PC-9 (cell line): ENCODE measurements around the gene LYST.

Experiments used
- EZH2 ChIP-seq: fragments of 200-600 bp; sonication (generic); IDR thresholded peaks from 2 replicates; pipeline ENCODE4 v1.8.0; 2017; ENCODE audit warnings: antibody characterized with exemption, low read depth
- TF ChIP-seq, protein P1 (sequence below): fragments of 200-600 bp; sonication (generic); conservative IDR thresholded peaks from 2 replicates; pipeline ENCODE4 v1.6.1; 2017; ENCODE audit warnings: mixed run types, antibody characterized with exemption, mild to moderate bottlenecking, moderate library complexity

GRCh38 chr1:235722858-235723257 lies 143.8 kb downstream of the LYST start:
- TF ChIP-seq, protein P1, sequence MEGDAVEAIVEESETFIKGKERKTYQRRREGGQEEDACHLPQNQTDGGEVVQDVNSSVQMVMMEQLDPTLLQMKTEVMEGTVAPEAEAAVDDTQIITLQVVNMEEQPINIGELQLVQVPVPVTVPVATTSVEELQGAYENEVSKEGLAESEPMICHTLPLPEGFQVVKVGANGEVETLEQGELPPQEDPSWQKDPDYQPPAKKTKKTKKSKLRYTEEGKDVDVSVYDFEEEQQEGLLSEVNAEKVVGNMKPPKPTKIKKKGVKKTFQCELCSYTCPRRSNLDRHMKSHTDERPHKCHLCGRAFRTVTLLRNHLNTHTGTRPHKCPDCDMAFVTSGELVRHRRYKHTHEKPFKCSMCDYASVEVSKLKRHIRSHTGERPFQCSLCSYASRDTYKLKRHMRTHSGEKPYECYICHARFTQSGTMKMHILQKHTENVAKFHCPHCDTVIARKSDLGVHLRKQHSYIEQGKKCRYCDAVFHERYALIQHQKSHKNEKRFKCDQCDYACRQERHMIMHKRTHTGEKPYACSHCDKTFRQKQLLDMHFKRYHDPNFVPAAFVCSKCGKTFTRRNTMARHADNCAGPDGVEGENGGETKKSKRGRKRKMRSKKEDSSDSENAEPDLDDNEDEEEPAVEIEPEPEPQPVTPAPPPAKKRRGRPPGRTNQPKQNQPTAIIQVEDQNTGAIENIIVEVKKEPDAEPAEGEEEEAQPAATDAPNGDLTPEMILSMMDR: no peak
- TF ChIP-seq EZH2: no peak
